Esophagus (tissue), 2 donors: ENCODE data around the gene IQCK. TPM values are rescaled to one million over a fixed set of nuclear protein-coding genes. Genes with fewer than 3 reads are reported as not detected.

ENCODE experiments used
- H3K27ac ChIP-seq, 2 donors: one replicate each; pipeline ENCODE4 v1.5.1; 2013; ENCODE audit warnings: low read depth in 2 of 2, mild to moderate bottlenecking in 2 of 2, inconsistent platforms in 1 of 2, low read length in 1 of 2, moderate library complexity in 1 of 2
- H3K27me3 ChIP-seq, 2 donors: one replicate each; pipeline ENCODE4 v1.6.1; 2013; ENCODE audit warnings: low read length in 2 of 2, control low read depth in 1 of 2, mild to moderate bottlenecking in 1 of 2; ENCODE audit not compliant: insufficient read depth in 2 of 2, control insufficient read depth in 1 of 2
- H3K36me3 ChIP-seq, 2 donors: one replicate each; pipeline ENCODE4 v1.6.1; 2013; ENCODE audit warnings: low read length in 1 of 2; ENCODE audit not compliant: control insufficient read depth in 2 of 2, insufficient read depth in 2 of 2
- H3K4me1 ChIP-seq, 2 donors: one replicate each; pipeline ENCODE4 v1.6.1; 2013; ENCODE audit warnings: low read length in 1 of 2; ENCODE audit not compliant: control insufficient read depth in 2 of 2, insufficient read depth in 2 of 2
- H3K4me3 ChIP-seq, 2 donors: one replicate each; pipeline ENCODE4 v1.5.1; 2013; ENCODE audit warnings: low read length in 2 of 2, mild to moderate bottlenecking in 2 of 2, low read depth in 1 of 2, moderate library complexity in 1 of 2
- H3K9me3 ChIP-seq, 2 donors: one replicate each; pipeline ENCODE4 v1.6.1; 2013; ENCODE audit warnings: mild to moderate bottlenecking in 2 of 2, low read depth in 1 of 2, low read length in 1 of 2, moderate library complexity in 1 of 2; ENCODE audit not compliant: control insufficient read depth in 2 of 2, insufficient read depth in 1 of 2
- WGBS, 2 donors: extraction: QIAGEN DNeasy Blood & Tissue Kit; methylation state at CpG; one replicate each; pipeline ENCODE4 v1.1.7; 2013; 5-methylcytosine and 5-hydroxymethylcytosine counted together
- polyA plus RNA-seq, 2 donors: library from polyadenylated mRNA; stranded (reverse); fragments of 200-250 nt; gene quantifications; one replicate each; pipeline ENCODE4 v1.2.3, GENCODE V29; 2013
- donor health status: healthy with polysubstance abuse.
- donor health status: Bipolar disorder and iron deficiency.

IQCK gene
- polyA plus RNA-seq, 2 donors = 4.5 to 5.3 TPM

GRCh38 chr16:19804538-19805323, 86.7 kb downstream of the IQCK start:
- H3K4me3 ChIP-seq = no peak overlapping the region
- peak overlapping the region; percentile 6 to 74 for H3K27ac ChIP-seq
- H3K9me3 ChIP-seq = peaks cover 0 to 3% of the 10 kb centered on the region in 2 donors
- H3K27me3 ChIP-seq = no peaks in the 10 kb centered on the region
- H3K36me3 ChIP-seq = no peaks in the 10 kb centered on the region
- 27 to 37% methylated on average over 10 of the region's 10 CpGs for WGBS, 2 donors
- H3K4me1 ChIP-seq = peaks cover 0 to 2% of the 10 kb centered on the region in 2 donors

DNA sequence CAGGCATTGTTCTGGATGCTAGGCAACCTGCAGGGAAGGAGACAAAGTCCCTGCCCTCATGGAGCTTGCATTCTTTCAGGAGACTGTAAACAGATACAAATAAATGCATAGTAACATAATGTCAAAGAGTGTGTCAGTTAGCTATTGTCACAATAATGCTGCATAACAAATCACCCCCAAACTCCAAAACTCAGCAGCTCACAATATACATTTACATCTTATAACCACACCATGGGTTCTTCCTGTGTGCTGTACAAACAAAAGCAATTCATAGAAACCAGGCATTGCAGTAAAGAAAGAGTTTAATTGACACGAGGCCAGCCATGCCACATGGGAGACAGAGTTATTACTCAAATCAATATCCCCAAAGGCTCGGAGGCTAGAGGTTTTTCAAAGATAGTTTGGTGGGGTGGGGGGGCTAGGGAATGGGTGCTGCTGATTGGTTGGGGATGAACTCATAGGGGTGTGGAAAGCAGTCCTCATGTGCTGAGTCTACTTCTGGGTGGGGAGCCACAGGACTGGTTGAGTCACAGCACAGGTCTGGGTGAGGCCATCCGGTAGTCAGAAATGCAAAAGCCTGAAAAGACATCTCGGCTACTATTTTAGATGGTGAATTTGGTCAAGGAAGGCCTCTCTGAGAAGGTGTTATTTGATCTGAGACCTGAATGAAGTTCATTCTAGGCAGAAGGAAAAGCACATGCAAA, 87.5 kb downstream of the IQCK start:
- H3K36me3 ChIP-seq = no peaks in the 10 kb centered on the region
- no peak overlapping the region for H3K4me3 ChIP-seq
- no peaks in the 10 kb centered on the region for H3K27me3 ChIP-seq
- H3K4me1 ChIP-seq = peaks cover 0 to 2% of the 10 kb centered on the region in 2 donors
- H3K9me3 ChIP-seq = peaks cover 0 to 3% of the 10 kb centered on the region in 2 donors
- WGBS, 2 donors = 86 to 93% methylated on average over 4 of the region's 4 CpGs
- peak overlapping the region; percentile 43 to 75 for H3K27ac ChIP-seq

DNA sequence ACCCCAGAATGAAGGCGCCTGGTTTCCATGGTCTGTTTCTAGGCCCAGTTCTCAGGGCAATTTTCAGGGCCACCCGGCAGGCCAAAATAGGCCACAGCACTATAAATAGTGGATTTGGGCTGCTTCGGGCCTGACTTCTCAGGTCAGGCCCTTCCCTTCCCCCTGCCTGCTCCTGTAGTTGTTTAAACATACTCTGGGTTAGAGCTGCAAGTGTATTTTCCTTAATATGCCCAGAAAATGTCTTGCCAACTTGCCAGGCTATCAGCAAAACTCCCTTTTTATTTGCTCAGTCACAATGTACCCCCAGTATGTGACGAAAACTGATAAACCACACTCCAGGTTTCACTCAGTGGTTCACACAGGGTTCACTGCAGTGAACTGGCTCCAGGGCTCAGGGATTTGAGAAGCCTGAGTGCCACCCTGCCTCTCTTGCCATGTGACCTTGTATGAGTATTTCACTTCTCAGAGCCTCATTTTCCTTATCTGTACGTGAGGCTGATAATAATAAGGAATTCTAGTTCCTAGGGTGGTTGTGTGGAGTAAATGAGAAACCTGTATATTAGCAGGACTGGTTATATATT, 90.1 kb downstream of the IQCK start:
- Histone ChIP-seq H3K36me3 (no peaks in the 10 kb centered on the region), H3K4me3 (no peak overlapping the region), H3K9me3 (peaks cover 0 to 3% of the 10 kb centered on the region in 2 donors), H3K27ac (no peak overlapping the region), H3K27me3 (no peaks in the 10 kb centered on the region), H3K4me1 (peaks cover 0 to 2% of the 10 kb centered on the region in 2 donors)
- WGBS, 2 donors = 50 to 72% methylated on average over 5 of the region's 5 CpGs

DNA sequence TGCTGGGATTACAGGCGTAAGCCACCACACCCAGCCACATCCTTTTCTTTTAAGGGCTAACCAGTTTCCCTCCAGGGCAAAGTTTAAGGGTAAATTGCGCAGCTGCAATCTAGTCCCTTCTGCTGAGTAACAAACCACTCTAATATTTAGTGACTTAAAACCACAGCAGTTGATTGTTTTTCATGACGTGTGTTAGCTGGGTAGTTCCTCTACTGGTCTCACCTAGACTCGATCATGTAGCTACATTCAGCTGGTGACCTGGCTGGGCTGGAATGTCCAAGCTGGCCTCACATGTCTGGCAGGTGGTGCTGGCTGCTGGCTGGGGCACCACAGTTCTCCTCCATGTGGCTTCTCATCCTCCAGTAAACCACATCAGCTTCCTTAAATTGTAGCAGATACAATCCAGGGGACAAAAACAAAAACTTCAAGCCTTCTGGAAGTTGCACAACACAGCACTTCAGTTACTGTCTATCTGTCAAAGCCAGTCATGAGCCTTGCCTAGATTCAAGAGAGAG, 91.1 kb downstream of the IQCK start:
- 62 to 74% methylated on average over 4 of the region's 4 CpGs for WGBS, 2 donors
- H3K27ac ChIP-seq = no peak overlapping the region
- no peaks in the 10 kb centered on the region for H3K27me3 ChIP-seq
- H3K4me1 ChIP-seq = peaks cover 0 to 2% of the 10 kb centered on the region in 2 donors
- peaks cover 0 to 3% of the 10 kb centered on the region in 2 donors for H3K9me3 ChIP-seq
- no peak overlapping the region for H3K4me3 ChIP-seq
- H3K36me3 ChIP-seq = no peaks in the 10 kb centered on the region

GRCh38 chr16:19809693-19810092, 91.6 kb downstream of the IQCK start:
- no peaks in the 10 kb centered on the region for H3K27me3 ChIP-seq
- WGBS, 2 donors = 93 to 96% methylated on average over 9 of the region's 9 CpGs
- no peak overlapping the region for H3K27ac ChIP-seq
- H3K9me3 ChIP-seq = peaks cover 0 to 3% of the 10 kb centered on the region in 2 donors
- no peaks in the 10 kb centered on the region for H3K36me3 ChIP-seq
- H3K4me3 ChIP-seq = no peak overlapping the region
- peaks cover 0 to 2% of the 10 kb centered on the region in 2 donors for H3K4me1 ChIP-seq

- no peak overlapping the region for H3K4me3 ChIP-seq
- H3K9me3 ChIP-seq = peaks cover 0 to 3% of the 10 kb centered on the region in 2 donors
- H3K27me3 ChIP-seq = no peaks in the 10 kb centered on the region
- H3K27ac ChIP-seq = no peak overlapping the region
- 61 to 71% methylated on average over 13 of the region's 13 CpGs for WGBS, 2 donors
- H3K36me3 ChIP-seq = no peaks in the 10 kb centered on the region
- H3K4me1 ChIP-seq = peaks cover 0 to under 1% of the 10 kb centered on the region in 2 donors
These were observed 93.0 kb downstream of the IQCK start for GRCh38 chr16:19810817-19811731.

DNA sequence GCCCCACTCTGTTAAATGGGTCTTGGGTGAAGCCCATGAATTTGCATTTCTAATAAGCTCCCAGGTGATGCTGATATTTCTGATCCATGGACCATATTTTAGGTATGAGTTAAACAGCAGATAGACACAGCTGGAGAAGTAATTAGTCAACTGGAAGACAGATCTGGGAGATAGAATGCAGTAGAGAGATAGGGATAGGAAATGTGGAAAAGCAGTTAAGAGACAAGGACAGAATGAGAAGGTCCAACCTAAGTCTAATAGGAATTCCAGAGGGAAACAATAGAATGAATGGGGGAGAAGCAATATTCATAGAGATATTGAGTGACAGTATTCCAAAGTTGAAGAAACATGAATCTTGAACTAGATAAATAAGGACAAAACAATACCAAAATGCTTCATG, 94.9 kb downstream of the IQCK start:
- H3K4me1 ChIP-seq = no peaks in the 10 kb centered on the region
- no peaks in the 10 kb centered on the region for H3K9me3 ChIP-seq
- H3K27me3 ChIP-seq = no peaks in the 10 kb centered on the region
- H3K27ac ChIP-seq = no peak overlapping the region
- H3K4me3 ChIP-seq = no peak overlapping the region
- no peaks in the 10 kb centered on the region for H3K36me3 ChIP-seq

DNA sequence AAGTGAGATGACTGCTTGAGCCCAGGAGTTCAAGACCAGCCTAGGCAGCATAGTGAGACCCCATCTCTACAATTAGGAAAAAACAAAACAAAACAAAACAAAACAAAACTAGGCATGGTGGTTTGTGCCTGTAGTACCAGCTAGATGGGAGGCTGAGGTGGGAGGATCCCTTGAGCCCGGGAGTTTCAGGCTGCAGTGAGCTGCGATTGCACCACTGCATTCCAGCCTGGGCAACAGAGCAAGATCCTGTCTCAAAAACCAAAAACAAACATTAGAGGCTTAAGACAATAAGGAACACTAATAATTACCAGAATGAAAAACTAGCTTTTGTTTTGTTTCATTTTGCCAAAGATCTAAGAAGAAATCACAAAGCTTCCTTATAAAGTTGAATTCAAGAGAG, 97.3 kb downstream of the IQCK start:
- 64 to 68% methylated on average over 2 of the region's 2 CpGs for WGBS, 2 donors
- no peak overlapping the region for H3K27ac ChIP-seq
- no peaks in the 10 kb centered on the region for H3K4me1 ChIP-seq
- no peak overlapping the region for H3K4me3 ChIP-seq
- no peaks in the 10 kb centered on the region for H3K9me3 ChIP-seq
- H3K36me3 ChIP-seq = no peaks in the 10 kb centered on the region
- no peaks in the 10 kb centered on the region for H3K27me3 ChIP-seq

- H3K27me3 ChIP-seq = no peaks in the 10 kb centered on the region
- WGBS, 2 donors = 48 to 55% methylated on average over 3 of the region's 3 CpGs
- no peak overlapping the region for H3K27ac ChIP-seq
- no peaks in the 10 kb centered on the region for H3K4me1 ChIP-seq
- H3K9me3 ChIP-seq = no peaks in the 10 kb centered on the region
- no peak overlapping the region for H3K4me3 ChIP-seq
- no peaks in the 10 kb centered on the region for H3K36me3 ChIP-seq
These were observed 99.1 kb downstream of the IQCK start for GRCh38 chr16:19817122-19817521.
